Nephron (organoid): Measurements from ENCODE around the gene ATF7IP2.

Experiments
- H3K27ac Mint-ChIP-seq, 3 experiments: 2 replicates each; pipeline ENCODE4 v1.8.0; 2020; ENCODE audit warnings: mixed read lengths in 3 of 3, mild to moderate bottlenecking in 2 of 3, moderate library complexity in 1 of 3
- H3K27me3 Mint-ChIP-seq: 2 replicates; pipeline ENCODE4 v1.8.0; 2021; ENCODE audit warnings: low read depth, mild to moderate bottlenecking, moderate library complexity, mixed read lengths
- H3K36me3 Mint-ChIP-seq: 2 replicates; pipeline ENCODE4 v1.8.0; 2020; ENCODE audit warnings: low read depth, mixed read lengths
- H3K4me1 Mint-ChIP-seq: 2 replicates; pipeline ENCODE4 v1.8.0; 2020; ENCODE audit warnings: mixed read lengths
- H3K4me3 Mint-ChIP-seq, 3 experiments: 2 replicates each; pipeline ENCODE4 v1.8.0; 2020; ENCODE audit warnings: mild to moderate bottlenecking in 3 of 3, mixed read lengths in 3 of 3, moderate library complexity in 2 of 3
- H3K9me3 Mint-ChIP-seq: 2 replicates; pipeline ENCODE4 v1.8.0; 2020; ENCODE audit warnings: mixed read lengths
- CTCF ChIP-seq, 3 experiments: fragments of 200-600 bp; sonication (generic); IDR thresholded peaks; one replicate each; pipeline ENCODE4 v1.5.0; 2021; ENCODE audit warnings: antibody characterized with exemption in 3 of 3; ENCODE audit not compliant: unreplicated experiment in 3 of 3

The ATF7IP2 gene

GRCh38 chr16:10511829-10512228 is 126.0 kb downstream of the ATF7IP2 start:
- Mint-ChIP-seq H3K4me1 (no peaks in the 10 kb centered on the region), H3K27me3 (no peaks in the 10 kb centered on the region), H3K4me3 (no peak overlapping the region), H3K36me3 (peaks cover 4% of the 10 kb centered on the region), H3K9me3 (no peaks in the 10 kb centered on the region), H3K27ac (no peak overlapping the region)
- TF ChIP-seq CTCF (IDR thresholded peaks at IDR 0.05; ENCODE audit: unreplicated experiment in 3 of 3) = no peak

GRCh38 chr16:10514369-10515055 is 128.7 kb downstream of the ATF7IP2 start:
- Mint-ChIP-seq H3K27ac (no peak overlapping the region), H3K4me1 (no peaks in the 10 kb centered on the region), H3K36me3 (peaks cover 4% of the 10 kb centered on the region), H3K4me3 (no peak overlapping the region), H3K27me3 (no peaks in the 10 kb centered on the region), H3K9me3 (no peaks in the 10 kb centered on the region)
- TF ChIP-seq CTCF (IDR thresholded peaks at IDR 0.05; ENCODE audit: unreplicated experiment in 3 of 3) = peak; percentile 59 to 79 (median 62)

- no peaks in the 10 kb centered on the region for H3K36me3 Mint-ChIP-seq
- peaks cover 3% of the 10 kb centered on the region for H3K27me3 Mint-ChIP-seq
- no peak overlapping the region for H3K27ac Mint-ChIP-seq
- TF ChIP-seq CTCF (IDR thresholded peaks at IDR 0.05; ENCODE audit: unreplicated experiment in 3 of 3) = no peak
- H3K4me3 Mint-ChIP-seq = no peak overlapping the region
- H3K9me3 Mint-ChIP-seq = no peaks in the 10 kb centered on the region
- H3K4me1 Mint-ChIP-seq = no peaks in the 10 kb centered on the region
Observed at GRCh38 chr16:10517868-10518267, 132.0 kb downstream of the ATF7IP2 start.

GRCh38 chr16:10518479-10519041 is 132.7 kb downstream of the ATF7IP2 start:
- no peaks in the 10 kb centered on the region for H3K36me3 Mint-ChIP-seq
- H3K4me3 Mint-ChIP-seq = no peak overlapping the region
- H3K27ac Mint-ChIP-seq = no peak overlapping the region
- peaks cover 3% of the 10 kb centered on the region for H3K27me3 Mint-ChIP-seq
- no peak for TF ChIP-seq CTCF (IDR thresholded peaks at IDR 0.05; ENCODE audit: unreplicated experiment in 3 of 3)
- peaks cover under 1% of the 10 kb centered on the region for H3K4me1 Mint-ChIP-seq
- H3K9me3 Mint-ChIP-seq = no peaks in the 10 kb centered on the region

- no peak for TF ChIP-seq CTCF (IDR thresholded peaks at IDR 0.05; ENCODE audit: unreplicated experiment in 3 of 3)
- Mint-ChIP-seq H3K27me3 (peaks cover 3% of the 10 kb centered on the region), H3K27ac (no peak overlapping the region), H3K36me3 (no peaks in the 10 kb centered on the region), H3K4me3 (no peak overlapping the region), H3K4me1 (peaks cover 4% of the 10 kb centered on the region), H3K9me3 (no peaks in the 10 kb centered on the region)
Observed at GRCh38 chr16:10519297-10519696, 133.4 kb downstream of the ATF7IP2 start.
